HL-60/S4 treated with phorbol 12-myristate 13-acetate at 8.2 ng/mL for 4 days and 3 days (cell line): ENCODE measurements around the gene SUSD6.
"Not testable (repeated sequence)": the region's sequence is repeated elsewhere in the genome, so short reads cannot be mapped to it uniquely, and the experiment has no call there.

Source experiments
- in situ Hi-C: fragments of 300-500 bp; cut with MboI; formaldehyde crosslinking; loops from 2 replicates; pipeline ENCODE4 v1.15.0; 2022; ENCODE audit warnings: low sequenced_read_pairs

SUSD6 gene

GRCh38 chr14:69688299-69688649 lies 76.9 kb downstream of the SUSD6 start:
- in situ Hi-C loops = no loop called here

DNA sequence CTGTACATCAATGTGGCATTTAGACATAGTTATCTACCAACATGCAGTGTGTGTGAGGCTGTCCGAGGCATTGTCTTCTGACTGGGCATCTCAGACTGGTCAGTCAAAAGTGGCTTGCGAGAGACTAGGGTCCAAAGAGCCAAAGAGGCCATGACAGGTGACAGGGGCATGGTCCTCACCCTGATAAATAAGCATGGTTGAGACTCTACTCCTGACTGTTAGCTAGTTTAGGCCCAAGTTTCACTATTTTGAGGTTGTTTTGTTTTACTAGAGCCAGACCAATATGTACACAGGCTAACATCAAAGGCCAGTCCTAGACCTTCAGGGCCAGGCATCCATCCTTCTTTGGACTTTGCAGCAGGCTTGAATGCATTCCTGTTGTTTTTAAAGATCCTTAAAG lies 78.6 kb downstream of the SUSD6 start:
- in situ Hi-C loops = no loop called here

DNA sequence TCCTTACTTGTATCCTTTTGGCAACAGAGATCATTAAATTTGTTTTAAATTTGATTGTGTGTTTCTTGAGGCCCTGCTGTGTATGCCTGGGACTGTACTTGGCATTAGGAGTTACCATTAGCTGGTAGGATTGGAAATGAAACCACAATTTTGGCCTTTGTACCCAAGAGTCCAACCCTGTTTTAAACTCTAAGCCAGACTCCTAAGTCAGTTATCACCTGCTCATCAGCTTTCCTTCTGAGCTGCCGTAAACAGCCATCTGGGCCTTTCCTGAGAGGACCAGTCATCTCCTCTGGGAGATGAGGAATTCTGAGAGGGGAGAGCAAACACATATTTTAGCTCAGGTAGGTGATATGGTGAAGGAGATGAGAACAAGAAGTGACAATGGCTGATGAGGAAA lies 81.2 kb downstream of the SUSD6 start:
- in situ Hi-C loops = no loop called here

GRCh38 chr14:69693145-69693544 lies 81.7 kb downstream of the SUSD6 start:
- in situ Hi-C loops = no loop called here

- in situ Hi-C loops = no loop called here
Observed at GRCh38 chr14:69693801-69694729, 82.7 kb downstream of the SUSD6 start.

DNA sequence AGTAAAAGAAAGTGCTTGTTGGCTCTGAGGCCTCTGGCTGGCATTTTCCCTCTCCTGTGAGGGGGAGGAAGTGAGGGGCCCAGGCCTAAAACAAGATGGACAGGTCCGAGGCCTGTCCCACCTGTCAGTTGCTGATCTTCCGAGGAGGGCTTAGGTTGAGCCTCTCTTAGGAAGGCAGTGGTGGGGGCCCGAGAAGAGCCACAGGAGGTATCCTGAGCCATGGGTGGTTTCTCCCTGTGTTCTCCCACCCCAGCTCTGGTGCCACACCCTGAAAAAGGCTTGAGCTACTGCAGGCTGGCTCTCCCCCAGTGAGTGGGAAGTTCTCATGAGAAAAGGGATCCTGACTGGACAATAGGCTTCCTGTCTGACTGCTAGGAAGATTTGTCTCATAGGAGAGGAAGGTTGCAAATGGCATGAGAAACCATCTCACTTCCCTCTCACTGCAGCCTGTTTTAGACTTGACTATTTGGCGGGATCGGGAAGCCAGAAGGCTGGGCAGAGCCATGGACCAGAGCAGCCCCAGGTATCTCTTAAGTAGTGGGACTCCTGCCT lies 83.4 kb downstream of the SUSD6 start:
- in situ Hi-C loops = no loop called here

DNA sequence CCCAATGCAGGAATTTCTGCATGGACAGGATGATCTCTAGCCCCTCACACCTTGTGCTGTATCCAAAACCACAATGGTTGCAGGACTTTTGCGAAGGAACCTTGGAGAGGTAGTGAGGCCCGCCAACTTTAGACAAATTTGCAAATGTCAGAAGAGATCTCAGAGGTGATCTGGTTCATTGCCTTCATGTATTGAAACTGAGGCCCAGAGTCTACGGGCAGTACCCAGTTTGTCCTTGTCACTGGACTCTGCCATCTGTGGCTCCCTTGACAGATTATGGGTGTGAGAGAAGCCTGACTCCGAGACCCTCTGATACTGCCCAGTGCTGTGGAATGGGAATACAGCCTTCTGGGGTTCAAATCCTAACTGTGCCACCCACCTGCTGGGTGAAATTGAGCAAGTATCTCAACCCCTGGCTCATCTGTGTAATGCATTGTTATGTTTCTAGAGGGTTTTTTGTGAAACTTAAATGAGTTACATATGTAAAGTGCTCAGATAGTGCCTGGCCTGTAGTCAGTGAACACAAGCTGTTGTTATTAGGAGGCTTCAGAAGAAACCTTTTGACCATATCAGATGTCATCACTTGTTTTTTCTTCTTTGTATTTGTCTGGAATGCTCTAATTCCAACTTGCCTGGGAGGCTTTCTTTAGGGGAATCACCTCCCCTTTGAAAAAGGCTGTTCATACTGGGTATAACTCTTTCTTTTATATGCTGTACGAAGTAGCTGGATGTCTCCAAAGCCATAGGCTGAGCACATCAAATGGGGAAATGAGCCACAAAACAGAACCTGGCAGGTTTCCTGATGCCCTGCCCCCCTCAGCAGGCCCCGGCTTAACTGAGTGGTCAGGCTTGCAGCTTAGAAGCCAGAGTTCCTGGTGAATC lies 84.2 kb downstream of the SUSD6 start:
- in situ Hi-C loops = no loop called here

GRCh38 chr14:69696204-69696527 lies 84.8 kb downstream of the SUSD6 start:
- in situ Hi-C loops = no loop called here

DNA sequence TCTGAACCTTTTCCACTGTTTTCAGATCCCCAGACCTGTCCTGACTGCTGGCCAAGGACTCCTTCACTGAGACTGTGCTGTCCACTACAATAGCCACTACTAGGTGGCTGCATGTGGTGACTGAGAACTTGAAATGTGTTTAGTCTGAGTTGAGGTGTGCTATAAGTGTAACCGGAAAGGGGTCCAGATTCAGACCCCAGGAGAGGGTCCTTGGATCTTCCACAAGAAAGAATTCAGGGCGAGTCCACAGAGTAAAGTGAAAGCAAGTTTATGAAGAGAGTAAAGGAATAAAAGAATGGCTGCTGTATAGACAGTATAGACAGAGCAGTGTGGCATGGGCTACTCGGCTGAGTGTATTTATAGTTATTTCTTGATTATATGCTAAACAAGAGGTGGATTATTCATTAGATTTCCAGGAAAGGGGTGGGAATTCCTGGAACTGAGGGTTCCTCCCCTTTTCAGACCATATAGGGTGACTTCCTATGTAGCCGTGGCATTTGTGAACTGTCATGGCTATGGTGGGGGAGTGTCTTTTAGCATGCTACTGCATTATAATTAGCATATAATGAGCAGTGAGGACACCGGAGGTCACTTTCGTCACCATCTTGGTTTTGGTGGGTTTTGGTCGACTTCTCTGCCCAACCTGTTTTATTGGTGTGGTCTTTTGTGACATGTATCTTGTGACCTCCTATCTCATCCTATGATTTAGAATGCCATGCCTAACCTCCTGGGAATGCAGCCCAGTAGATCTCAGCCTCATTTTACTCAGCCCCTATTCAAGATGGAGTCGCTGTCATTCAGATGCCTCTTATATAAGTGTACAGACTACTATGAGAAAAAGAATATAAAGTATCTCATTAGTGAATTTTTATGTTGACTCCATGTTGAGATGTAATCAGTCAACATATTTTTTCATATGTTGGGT lies 85.5 kb downstream of the SUSD6 start:
- in situ Hi-C loops = no loop called here

DNA sequence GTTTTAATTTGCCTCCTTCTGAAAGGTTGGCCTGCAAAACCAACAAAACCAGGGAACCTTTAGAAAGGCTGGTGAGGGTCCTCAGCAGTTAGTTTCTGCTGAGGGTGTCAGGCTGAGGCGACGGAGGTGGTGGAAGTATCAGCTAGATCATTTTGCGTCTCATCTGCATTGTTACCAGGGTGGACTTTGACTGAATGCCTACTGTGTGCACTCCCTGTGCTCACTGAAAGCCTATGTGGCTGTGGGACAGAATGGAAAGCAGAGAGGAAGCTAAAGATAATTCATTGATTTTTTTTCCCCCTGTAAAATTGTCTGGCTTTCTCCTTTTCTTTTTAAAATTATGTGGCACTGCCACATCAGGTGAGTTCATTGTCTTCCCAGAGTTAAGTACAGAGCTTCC lies 87.2 kb downstream of the SUSD6 start:
- in situ Hi-C loops = no loop called here

GRCh38 chr14:69699243-69699642 lies 87.8 kb downstream of the SUSD6 start:
- in situ Hi-C loops = not testable (repeated sequence)

- in situ Hi-C loops = loop anchor here (25.0 kb wide), 1 partner anchor 88 kb away; the partner anchor contains the start of gene SUSD6
Observed at GRCh38 chr14:69699748-69700303, 88.4 kb downstream of the SUSD6 start.

GRCh38 chr14:69700575-69700974 lies 89.2 kb downstream of the SUSD6 start:
- in situ Hi-C loops = loop anchor here (25.0 kb wide), 1 partner anchor 88 kb away; the partner anchor contains the start of gene SUSD6

GRCh38 chr14:69701291-69701690 lies 89.9 kb downstream of the SUSD6 start:
- in situ Hi-C loops = loop anchor here (25.0 kb wide), 1 partner anchor 89 kb away; the partner anchor contains the start of gene SUSD6

DNA sequence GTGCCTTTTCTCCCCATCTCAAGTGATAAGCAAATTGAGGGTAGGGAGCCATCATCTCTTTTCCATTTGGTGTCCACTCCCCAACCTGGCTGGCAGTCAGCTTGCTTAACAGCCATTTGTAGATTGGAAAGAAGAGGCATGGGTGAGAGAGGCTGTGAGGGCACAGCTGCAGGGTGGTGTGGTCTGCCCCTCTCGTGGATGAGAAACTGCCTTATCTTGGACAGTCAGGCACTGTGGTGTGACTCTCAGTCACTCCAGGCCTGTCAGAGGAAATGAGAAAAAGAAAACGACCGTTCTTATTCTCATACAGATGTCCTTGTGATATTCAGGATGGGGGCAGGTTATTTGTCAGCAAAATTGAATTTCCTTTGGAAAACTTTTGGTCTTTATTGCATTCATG lies 90.5 kb downstream of the SUSD6 start:
- in situ Hi-C loops = loop anchor here (25.0 kb wide), 1 partner anchor 90 kb away; the partner anchor contains the start of gene SUSD6

GRCh38 chr14:69703047-69704039 lies 91.9 kb downstream of the SUSD6 start:
- in situ Hi-C loops = loop anchor here (25.0 kb wide), 1 partner anchor 91 kb away; the partner anchor contains the start of gene SUSD6

DNA sequence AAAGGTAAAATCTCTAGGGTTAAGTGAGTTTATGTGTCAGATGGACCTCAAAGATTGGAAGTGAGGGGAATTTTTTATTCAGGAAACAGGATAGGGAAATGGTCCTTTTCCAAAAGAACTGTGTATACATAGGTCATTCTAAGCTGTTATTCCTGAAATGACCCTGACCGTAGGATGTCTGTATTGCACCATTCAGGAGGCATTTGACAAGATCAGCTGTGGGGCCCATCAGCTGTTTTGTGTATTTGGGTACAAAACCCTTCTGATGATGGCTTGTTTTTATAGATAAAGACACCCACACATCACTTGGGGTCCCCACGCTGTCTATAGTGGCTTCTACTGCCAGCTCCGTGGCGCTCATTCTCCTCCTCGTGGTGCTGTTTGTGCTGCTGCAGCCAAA lies 92.9 kb downstream of the SUSD6 start:
- in situ Hi-C loops = loop anchor here (25.0 kb wide), 1 partner anchor 92 kb away; the partner anchor contains the start of gene SUSD6

DNA sequence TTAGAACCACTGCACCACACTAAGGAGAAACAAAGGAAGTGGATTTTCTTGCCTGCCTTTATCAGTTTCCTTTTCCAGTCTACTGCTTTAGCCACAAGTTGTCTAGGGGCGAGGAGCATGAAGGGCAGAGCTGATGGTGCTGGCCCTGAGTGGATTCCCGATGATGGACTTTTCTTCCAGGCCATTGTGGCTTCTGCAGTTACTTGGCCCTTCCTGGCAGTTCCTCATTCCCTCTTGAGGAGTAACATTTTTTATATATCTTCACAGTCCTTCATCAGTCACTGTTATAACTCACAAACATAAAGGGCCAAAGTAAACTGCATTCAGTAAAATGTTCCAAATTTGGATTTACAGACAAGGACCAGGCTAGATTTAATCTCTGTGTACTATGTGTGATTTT lies 94.3 kb downstream of the SUSD6 start:
- in situ Hi-C loops = loop anchor here (25.0 kb wide), 1 partner anchor 93 kb away; the partner anchor contains the start of gene SUSD6
